Posterior vena cava (tissue), 2 donors: ENCODE results near the gene FSD1. TPM values are rescaled to one million over a fixed set of nuclear protein-coding genes. Genes with fewer than 3 reads are reported as not detected.

Experiments
- DNase-seq: peaks from one replicate; pipeline ENCODE4 v3.0.0-alpha.2; 2020; ENCODE audit warnings: low spot score
- intact Hi-C, 2 donors: fragments of 100-400 bp; cut with DNase I; formaldehyde crosslinking; loops; one replicate each; pipeline versions ENCODE4 v1.14.1 to v1.14.2; 2022 to 2023
- total RNA-seq, 2 donors: library from RNA; stranded (reverse); fragmentation: NEBNext Ultra II Directional; extraction: Animal tissue kit (Norgen Biotek cat#: 25700); gene quantifications; one replicate each; pipeline ENCODE4 v1.2.1, GENCODE V29; 2021
- donor health status: DM: yes; HTN: yes; CAD: no.
- donor health status: DM: yes; HTN: yes; CAD: no.

FSD1 gene
- total RNA-seq, 2 donors from 2014 or later = not detected

- DNase-seq = peak; percentile 91
- intact Hi-C loops = no loop called here
Measured at GRCh38 chr19:4369109-4369887, 64.9 kb downstream of the FSD1 start.

GRCh38 chr19:4369888-4370260 is 65.5 kb downstream of the FSD1 start:
- peak; percentile 88 for DNase-seq
- intact Hi-C loops = no loop called here

GRCh38 chr19:4370418-4371041 is 66.1 kb downstream of the FSD1 start:
- no peak for DNase-seq
- intact Hi-C loops = no loop called here

GRCh38 chr19:4371247-4372164 is 67.1 kb downstream of the FSD1 start:
- peak; percentile 78 for DNase-seq

GRCh38 chr19:4372165-4373012 is 68.0 kb downstream of the FSD1 start:
- intact Hi-C loops = loop anchor here in 1 of 2 donors (2.0 kb wide), 1 partner anchor 28 kb away; no protein-coding TSS in a partner anchor
- DNase-seq = no peak

More at GRCh38 chr19:4371247-4372164, 67.1 kb downstream of the FSD1 start:
- intact Hi-C loops = loop anchor here in 1 of 2 donors (2.0 kb wide), 1 partner anchor 27 kb away; no protein-coding TSS in a partner anchor

DNA sequence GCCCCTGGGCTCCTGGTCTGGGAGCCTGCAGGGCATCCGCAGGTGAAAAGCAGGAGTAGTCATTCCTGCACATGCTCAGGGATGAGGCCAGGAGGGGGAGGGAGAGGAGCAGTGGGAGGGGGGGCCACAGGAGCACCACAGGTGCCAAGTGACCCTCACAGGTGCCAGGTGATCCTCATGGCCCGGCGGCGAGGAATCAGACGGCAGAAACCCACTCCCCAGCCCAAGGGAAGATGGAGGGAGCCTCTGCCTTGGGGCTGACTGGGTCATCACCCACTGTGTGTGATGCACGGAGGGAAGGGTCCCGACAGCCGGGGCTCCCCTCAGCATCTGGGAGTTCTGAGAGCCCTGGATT is 68.6 kb downstream of the FSD1 start:
- no peak for DNase-seq
- intact Hi-C loops = loop anchor here in 1 of 2 donors (2.0 kb wide), 1 partner anchor 28 kb away; no protein-coding TSS in a partner anchor

Other genes starting within 250 kb of the FSD1 start
- gene ZBTB7A, start 237.7 kb upstream of the FSD1 start, total RNA-seq = 10 to 100 TPM; 41.8 to 50.6 TPM
- gene MAP2K2, start 180.5 kb upstream of the FSD1 start, total RNA-seq = 10 to 100 TPM; 82.8 to 88.4 TPM
- gene CREB3L3, start 151.0 kb upstream of the FSD1 start, total RNA-seq = not detected
- gene SIRT6, start 122.0 kb upstream of the FSD1 start, total RNA-seq = 10 to 100 TPM; 16.4 to 18.4 TPM
- gene ANKRD24, start 121.9 kb upstream of the FSD1 start, total RNA-seq = under 1 TPM; 0.69 to 1.00 TPM
- gene EBI3, start 75.1 kb upstream of the FSD1 start, total RNA-seq = 1 to 10 TPM; 2.0 to 4.6 TPM
- gene YJU2, start 57.5 kb upstream of the FSD1 start, total RNA-seq = 10 to 100 TPM; 12.3 to 12.8 TPM
- not detected for gene SHD, start 25.3 kb upstream of the FSD1 start, total RNA-seq
- gene TMIGD2, start 2.2 kb upstream of the FSD1 start, total RNA-seq = under 1 TPM in 1 of 2 donors, not detected in 1; 0.38 TPM
- 1 to 10 TPM; 2.1 to 2.7 TPM for gene STAP2, start 34.2 kb downstream of the FSD1 start, total RNA-seq
- gene MPND, start 39.0 kb downstream of the FSD1 start, total RNA-seq = 10 to 100 TPM; 11.2 to 12.1 TPM
- 10 to 100 TPM; 77.5 to 88.8 TPM for gene SH3GL1, start 95.9 kb downstream of the FSD1 start, total RNA-seq
- 1 to 10 TPM; 6.0 to 9.5 TPM for gene CHAF1A, start 98.0 kb downstream of the FSD1 start, total RNA-seq
- gene UBXN6, start 153.2 kb downstream of the FSD1 start, total RNA-seq = 10 to 100 TPM; 85.1 to 85.5 TPM
- 10 to 100 TPM; 24.6 to 28.1 TPM for gene HDGFL2, start 167.7 kb downstream of the FSD1 start, total RNA-seq
- gene PLIN4, start 213.9 kb downstream of the FSD1 start, total RNA-seq = 10 to 100 TPM; 21.4 to 25.2 TPM
- 1 to 10 TPM; 2.2 to 2.8 TPM for gene PLIN5, start 230.6 kb downstream of the FSD1 start, total RNA-seq
- 1 to 10 TPM; 1.4 to 1.9 TPM for gene LRG1, start 235.4 kb downstream of the FSD1 start, total RNA-seq